Cardiac fibroblast (primary cell): ENCODE data around the gene SLCO3A1.

ENCODE experiments used
- DNase-seq, 2 donors: peaks; one replicate each; pipeline versions ENCODE4 v3.0.0 to v3.0.0-alpha.2; 2010; ENCODE audit warnings: low read depth in 2 of 2
- H3K4me3 ChIP-seq, 2 donors: replicated peaks in 1 of 2; 1 replicate in 1 of 2; 2 replicates in 1 of 2; pipeline ENCODE4 v1.5.1; 2011; ENCODE audit warnings: low read depth in 2 of 2, low read length in 2 of 2, mild to moderate bottlenecking in 2 of 2, moderate library complexity in 1 of 2
- CTCF ChIP-seq: IDR thresholded peaks from one replicate; pipeline ENCODE4 v1.5.1; 2011; ENCODE audit warnings: low read depth, mild to moderate bottlenecking, low read length, inconsistent platforms

The SLCO3A1 gene

DNA sequence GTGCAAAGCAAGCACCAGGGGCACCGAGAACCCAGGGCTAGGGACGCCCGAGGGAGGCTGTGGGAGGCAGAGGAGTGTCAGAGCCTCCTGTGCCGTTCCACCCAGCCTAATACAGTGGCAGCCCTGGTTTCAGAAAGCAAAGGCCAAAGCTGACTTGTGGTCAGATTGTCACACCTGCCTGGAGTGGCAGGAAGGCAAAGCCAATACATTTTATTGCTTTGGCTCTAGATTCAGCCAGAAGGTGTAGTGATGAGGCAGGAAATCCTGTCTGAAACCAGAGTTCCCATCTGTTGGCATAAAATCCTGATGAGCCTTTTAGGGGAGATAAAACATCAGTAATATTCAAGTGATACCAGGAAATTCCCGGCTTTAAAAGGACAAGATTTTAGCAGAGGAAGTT, 168.3 kb downstream of the SLCO3A1 start:
- no peak for TF ChIP-seq CTCF
- DNase-seq: no peak
- H3K4me3 ChIP-seq: no peak overlapping the region

DNA sequence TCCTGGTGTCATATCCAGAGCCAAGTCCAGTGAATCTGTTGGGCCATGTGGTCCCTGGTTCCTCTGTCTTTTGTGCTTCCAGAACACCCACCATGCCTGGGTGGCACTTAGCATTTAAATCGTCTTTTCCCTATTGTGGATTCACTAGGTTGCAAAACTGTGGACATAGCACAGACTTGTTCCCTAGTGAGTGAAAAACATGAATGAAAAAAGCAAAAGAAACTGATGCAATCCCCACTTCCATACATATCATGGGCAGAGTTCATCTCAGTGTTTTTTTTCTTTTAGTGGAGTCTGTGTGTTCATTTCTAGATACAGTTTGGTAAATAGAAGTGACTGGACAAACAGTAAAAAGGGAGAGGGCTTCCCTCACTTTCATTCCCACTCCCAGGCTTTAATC, 170.5 kb downstream of the SLCO3A1 start:
- DNase-seq: no peak
- no peak for TF ChIP-seq CTCF
- H3K4me3 ChIP-seq: no peak overlapping the region

- no peak overlapping the region for H3K4me3 ChIP-seq
- no peak for DNase-seq
- no peak for TF ChIP-seq CTCF
These were observed 172.3 kb downstream of the SLCO3A1 start for GRCh38 chr15:92025706-92026270.

DNA sequence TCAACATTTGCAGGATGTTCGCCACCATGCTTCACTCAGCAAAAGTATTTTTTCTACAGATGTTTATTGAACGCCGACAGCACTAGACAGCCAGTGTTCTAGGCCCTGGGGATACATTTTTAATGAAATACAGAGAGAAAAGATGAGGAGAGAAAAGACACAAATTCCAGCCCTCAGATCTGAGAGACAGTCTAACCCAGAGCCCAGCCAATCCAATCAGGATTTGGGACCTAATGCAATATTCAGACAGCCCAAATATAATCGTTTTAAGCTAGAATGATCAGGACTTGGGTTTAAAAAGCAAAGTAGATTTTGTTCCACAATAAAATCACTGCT, 174.8 kb downstream of the SLCO3A1 start:
- H3K4me3 ChIP-seq: no peak overlapping the region
- DNase-seq: no peak
- TF ChIP-seq CTCF: no peak

- no peak for DNase-seq
- no peak overlapping the region for H3K4me3 ChIP-seq
- TF ChIP-seq CTCF: no peak
These were observed 176.3 kb downstream of the SLCO3A1 start for GRCh38 chr15:92029767-92030166.

DNA sequence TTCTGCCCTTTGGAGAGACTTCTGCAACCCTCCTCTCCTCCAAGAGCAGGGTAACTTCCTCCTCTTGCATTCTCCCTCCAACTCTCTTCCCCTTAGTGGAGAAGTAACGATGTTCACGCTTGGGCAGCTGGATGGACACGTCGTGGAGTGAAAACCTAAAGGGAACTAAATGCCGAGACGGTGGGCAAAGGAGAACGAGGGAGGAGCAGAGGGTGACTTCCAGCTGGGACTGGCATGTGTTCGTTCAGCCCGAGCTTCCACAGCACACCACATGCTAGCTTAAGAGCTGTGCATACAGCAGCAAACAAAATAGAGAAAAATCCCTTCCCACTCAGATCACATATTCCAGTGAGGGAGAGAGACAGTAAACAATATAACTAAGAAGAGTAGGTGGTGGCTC, 179.8 kb downstream of the SLCO3A1 start:
- no peak for TF ChIP-seq CTCF
- DNase-seq: no peak
- no peak overlapping the region for H3K4me3 ChIP-seq

DNA sequence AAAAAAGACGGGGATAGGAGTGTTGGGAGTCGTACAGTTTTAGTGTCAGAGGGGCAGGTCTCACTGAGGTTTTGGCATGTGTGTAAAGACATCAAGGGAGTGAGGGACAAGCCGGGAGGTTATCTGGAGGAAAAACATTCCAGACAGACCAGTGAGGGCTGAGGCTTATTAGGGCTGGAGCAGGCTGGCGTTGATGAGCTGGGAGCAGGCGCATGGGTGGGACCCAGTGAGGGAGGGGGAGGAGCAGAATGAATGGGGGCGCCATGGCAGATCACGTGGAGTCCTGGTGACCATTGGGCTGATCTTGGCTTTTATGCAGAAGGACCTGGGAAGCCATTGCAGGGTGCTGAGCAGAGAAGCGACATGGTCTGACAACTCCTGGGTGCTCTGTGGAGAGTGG, 180.2 kb downstream of the SLCO3A1 start:
- TF ChIP-seq CTCF: no peak
- H3K4me3 ChIP-seq: no peak overlapping the region
- no peak for DNase-seq
